Right atrium auricular region (tissue), 2 donors: ENCODE results near the gene GMCL2. TPM values are rescaled to one million over a fixed set of nuclear protein-coding genes. Genes with fewer than 3 reads are reported as not detected.

Experiments
- DNase-seq: peaks from one replicate; pipeline ENCODE4 v3.0.0-alpha.2; 2019; ENCODE audit warnings: low spot score
- H3K27ac ChIP-seq, 2 donors: fragments of 200-600 bp; sonication (generic); 1 replicate in 1 of 2; 2 replicates in 1 of 2; pipeline ENCODE4 v1.5.1; 2016 to 2019
- H3K27me3 ChIP-seq, 2 donors: fragments of 200-600 bp; sonication (generic); one replicate each; pipeline versions ENCODE4 v1.5.1 to v1.6.0; 2017 to 2019
- H3K36me3 ChIP-seq: fragments of 200-600 bp; sonication (generic); one replicate; pipeline ENCODE4 v1.5.1; 2016
- H3K4me1 ChIP-seq, 2 donors: fragments of 200-600 bp; sonication (generic); one replicate each; pipeline versions ENCODE4 v1.5.1 to v1.6.0; 2017 to 2019
- H3K4me3 ChIP-seq, 2 donors: fragments of 200-600 bp; sonication (generic); 1 replicate in 1 of 2; 2 replicates in 1 of 2; pipeline ENCODE4 v1.5.1; 2017 to 2019; ENCODE audit warnings: mild to moderate bottlenecking in 1 of 2, moderate library complexity in 1 of 2
- H3K9me3 ChIP-seq, 2 donors: fragments of 200-600 bp; sonication (generic); one replicate each; pipeline ENCODE4 v1.5.1; 2019
- total RNA-seq, 2 donors: library from RNA; depleted of rRNA; stranded (reverse); fragments of >200 nt; gene quantifications; one replicate each; pipeline ENCODE4 v1.1.0, GENCODE V29; 2016
- TF ChIP-seq, protein P1 (sequence below), 2 donors: fragments of 200-600 bp; sonication (generic); IDR thresholded peaks; one replicate each; pipeline ENCODE4 v1.5.1; 2019; ENCODE audit warnings: antibody characterized with exemption in 2 of 2

Gene GMCL2
- total RNA-seq, 2 donors from 2014 or later, result not detected

- Histone ChIP-seq H3K27ac (peak overlapping the region in 1 of 2 donors; percentile 46), H3K27me3 (no peaks in the 10 kb centered on the region), H3K9me3 (no peaks in the 10 kb centered on the region), H3K4me3 (peak overlapping the region; percentile 73 to 77), H3K36me3 (peaks cover 36% of the 10 kb centered on the region), H3K4me1 (peaks cover 0 to 28% of the 10 kb centered on the region in 2 donors)
- DNase-seq, result no peak
- TF ChIP-seq, protein P1, sequence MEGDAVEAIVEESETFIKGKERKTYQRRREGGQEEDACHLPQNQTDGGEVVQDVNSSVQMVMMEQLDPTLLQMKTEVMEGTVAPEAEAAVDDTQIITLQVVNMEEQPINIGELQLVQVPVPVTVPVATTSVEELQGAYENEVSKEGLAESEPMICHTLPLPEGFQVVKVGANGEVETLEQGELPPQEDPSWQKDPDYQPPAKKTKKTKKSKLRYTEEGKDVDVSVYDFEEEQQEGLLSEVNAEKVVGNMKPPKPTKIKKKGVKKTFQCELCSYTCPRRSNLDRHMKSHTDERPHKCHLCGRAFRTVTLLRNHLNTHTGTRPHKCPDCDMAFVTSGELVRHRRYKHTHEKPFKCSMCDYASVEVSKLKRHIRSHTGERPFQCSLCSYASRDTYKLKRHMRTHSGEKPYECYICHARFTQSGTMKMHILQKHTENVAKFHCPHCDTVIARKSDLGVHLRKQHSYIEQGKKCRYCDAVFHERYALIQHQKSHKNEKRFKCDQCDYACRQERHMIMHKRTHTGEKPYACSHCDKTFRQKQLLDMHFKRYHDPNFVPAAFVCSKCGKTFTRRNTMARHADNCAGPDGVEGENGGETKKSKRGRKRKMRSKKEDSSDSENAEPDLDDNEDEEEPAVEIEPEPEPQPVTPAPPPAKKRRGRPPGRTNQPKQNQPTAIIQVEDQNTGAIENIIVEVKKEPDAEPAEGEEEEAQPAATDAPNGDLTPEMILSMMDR (IDR thresholded peaks at IDR 0.05), result no peak
Observed at GRCh38 chr5:178152491-178153444, 34.4 kb downstream of the GMCL2 start.

GRCh38 chr5:178150977-178151734 lies 36.0 kb downstream of the GMCL2 start:
- no peak overlapping the region for H3K4me3 ChIP-seq
- peaks cover 0 to 28% of the 10 kb centered on the region in 2 donors for H3K4me1 ChIP-seq
- TF ChIP-seq, protein P1 (IDR thresholded peaks at IDR 0.05), result no peak
- no peaks in the 10 kb centered on the region for H3K27me3 ChIP-seq
- no peak overlapping the region for H3K27ac ChIP-seq
- DNase-seq, result no peak
- peaks cover 51% of the 10 kb centered on the region for H3K36me3 ChIP-seq
- no peaks in the 10 kb centered on the region for H3K9me3 ChIP-seq

DNA sequence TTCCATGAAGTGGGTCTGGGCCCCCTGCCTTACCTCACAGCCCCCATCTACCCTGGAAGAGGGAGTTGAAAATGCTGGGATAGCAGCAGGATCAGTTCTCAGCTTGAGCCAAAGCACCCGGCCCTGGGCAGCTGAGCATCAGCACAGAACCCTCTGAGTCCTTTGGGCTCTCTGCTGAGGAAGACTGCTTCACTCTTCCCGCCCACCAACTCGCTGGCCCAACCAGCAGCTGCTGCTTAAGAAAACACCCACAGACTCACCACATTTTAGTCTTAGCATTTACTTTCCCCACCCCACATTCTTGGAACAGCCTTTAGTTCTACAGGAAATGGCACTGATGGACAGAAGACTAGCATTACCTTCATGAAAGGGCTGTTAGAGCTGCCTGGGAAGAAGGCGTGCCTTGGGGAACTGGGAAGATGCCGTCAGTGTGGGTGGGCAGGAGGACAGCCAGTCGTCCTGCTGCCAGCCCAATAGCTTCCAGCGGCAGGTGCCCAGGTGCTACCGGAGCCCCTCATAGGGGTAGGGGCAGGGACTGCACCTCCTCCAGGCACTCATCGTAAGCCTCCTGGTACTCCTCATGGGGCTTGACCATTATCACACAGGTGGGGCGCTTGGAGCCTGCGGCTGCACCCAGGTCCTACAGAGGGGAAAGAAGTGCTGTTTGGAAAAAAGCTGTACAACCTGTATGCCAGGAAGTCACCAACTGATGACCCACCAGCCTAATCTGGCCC lies 37.8 kb downstream of the GMCL2 start:
- H3K36me3 ChIP-seq, result peaks cover 66% of the 10 kb centered on the region

GRCh38 chr5:178147406-178147805 lies 39.8 kb downstream of the GMCL2 start:
- Histone ChIP-seq H3K27me3 (no peaks in the 10 kb centered on the region), H3K36me3 (peaks cover 85% of the 10 kb centered on the region), H3K27ac (no peak overlapping the region), H3K4me1 (peaks cover 0 to 12% of the 10 kb centered on the region in 2 donors), H3K4me3 (no peak overlapping the region), H3K9me3 (no peaks in the 10 kb centered on the region)
- TF ChIP-seq, protein P1 (IDR thresholded peaks at IDR 0.05), result no peak
- DNase-seq, result no peak

More for the DNA sequence above, 37.8 kb downstream of the GMCL2 start:
- Histone ChIP-seq H3K4me1 (peaks cover 0 to 26% of the 10 kb centered on the region in 2 donors), H3K4me3 (no peak overlapping the region), H3K9me3 (no peaks in the 10 kb centered on the region), H3K27me3 (no peaks in the 10 kb centered on the region), H3K27ac (no peak overlapping the region)
- TF ChIP-seq, protein P1 (IDR thresholded peaks at IDR 0.05), result no peak
- DNase-seq, result no peak

- H3K36me3 ChIP-seq, result peaks cover 86% of the 10 kb centered on the region
- TF ChIP-seq, protein P1 (IDR thresholded peaks at IDR 0.05), result peak; percentile 20 to 70
- no peaks in the 10 kb centered on the region for H3K27me3 ChIP-seq
Observed at GRCh38 chr5:178145965-178146820, 41.0 kb downstream of the GMCL2 start.

More at GRCh38 chr5:178145965-178146820, 41.0 kb downstream of the GMCL2 start:
- no peak for DNase-seq
- Histone ChIP-seq H3K4me1 (peaks cover 0 to 4% of the 10 kb centered on the region in 2 donors), H3K9me3 (no peaks in the 10 kb centered on the region), H3K4me3 (no peak overlapping the region), H3K27ac (no peak overlapping the region)
